Astrocyte (in vitro differentiated cells and primary cell): ENCODE results near the gene KCNG1.

ENCODE experiments used
- CTCF ChIP-seq: IDR thresholded peaks from 2 replicates; pipeline ENCODE4 v1.5.1; 2011; ENCODE audit warnings: low read depth, mild to moderate bottlenecking, inconsistent platforms, low read length, moderate library complexity; ENCODE audit not compliant: insufficient read depth
- EZH2 ChIP-seq: IDR thresholded peaks from 2 replicates; pipeline ENCODE4 v1.6.1; 2012; ENCODE audit warnings: mild to moderate bottlenecking, low read length, inconsistent platforms; ENCODE audit not compliant: insufficient read depth

DNA sequence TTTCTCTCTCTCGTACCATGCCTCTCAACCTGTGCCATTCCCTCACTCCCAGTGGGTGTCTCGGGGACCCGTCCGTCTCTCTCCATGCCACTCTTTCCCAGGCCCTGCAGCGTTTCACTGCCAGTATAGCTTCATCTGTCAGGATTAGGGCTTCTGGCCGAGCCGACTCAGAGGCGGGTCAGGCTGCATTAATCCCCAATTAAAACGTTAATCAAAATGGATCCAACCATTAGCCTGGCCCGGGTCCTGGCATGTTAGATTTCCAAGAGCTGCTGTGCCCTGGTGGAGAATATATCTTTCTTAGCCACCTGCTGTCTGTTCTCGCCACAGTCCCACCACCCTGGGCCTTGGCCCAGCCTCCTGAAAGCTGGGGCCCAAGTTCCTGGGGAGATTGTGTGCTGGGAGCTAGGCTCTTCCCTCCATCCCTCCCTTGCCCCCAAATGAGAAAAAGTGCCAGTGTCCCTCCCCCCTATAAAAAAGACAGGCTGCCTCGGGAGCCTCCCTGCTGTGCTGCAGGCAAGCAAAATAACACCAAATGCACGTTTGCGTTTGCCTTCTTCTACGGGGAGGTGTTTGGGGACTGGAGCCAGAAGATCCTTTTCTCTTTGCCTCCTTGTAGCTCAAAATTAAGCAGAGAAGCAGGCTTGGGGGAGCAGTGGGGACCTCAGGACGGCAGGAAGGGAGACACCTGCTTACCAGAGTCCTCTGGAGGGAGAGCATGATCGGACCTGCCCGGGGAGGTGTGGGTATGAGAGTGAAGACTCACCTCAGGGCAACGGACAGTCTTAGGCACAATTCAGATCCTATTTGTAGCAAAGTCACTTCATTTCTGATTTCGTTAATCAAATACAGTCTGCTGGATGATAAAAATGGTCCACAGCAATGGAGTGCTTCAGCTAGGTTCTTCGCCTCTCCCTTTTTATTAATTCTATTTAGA is 3.0 kb downstream of the KCNG1 start:
- TF ChIP-seq CTCF = no peak
- TF ChIP-seq EZH2 = no peak
